Endothelial cell of umbilical vein (primary cell): ENCODE results near the gene SLC12A7. TPM values are rescaled to one million over a fixed set of nuclear protein-coding genes. Genes with fewer than 3 reads are reported as not detected.

ENCODE experiments used
- BruUV-seq: library from RNA; stranded (reverse); fragments of 400-500 nt; replicated peaks from 2 replicates; lab custom pipeline; 2021; lab: Mats Ljungman, UMichigan
- CTCF ChIA-PET: fragments of 300-600, 350-600 bp; sonication (Branson Sonifier 250); formaldehyde crosslinking; loops from one replicate; lab custom pipeline; 2021; ENCODE audit warnings: antibody characterized with exemption, inconsistent platforms; lab: Charles Lee
- POLR2A ChIA-PET: fragments of 300-600, 350-600 bp; sonication (Branson Sonifier 250); formaldehyde crosslinking; loops from one replicate; lab custom pipeline; 2021; ENCODE audit warnings: antibody characterized with exemption, inconsistent platforms; lab: Charles Lee
- DNase-seq: peaks from one replicate; pipeline ENCODE4 v3.0.0-alpha.2; 2011; ENCODE audit warnings: low read depth, low spot score
- FAIRE-seq: peaks from 2 replicates; lab custom pipeline; 2011; peaks lifted over from hg19 to GRCh38; lab: Jason Lieb, UNC
- H2AFZ ChIP-seq: 2 replicates; pipeline ENCODE4 v1.6.0; 2012; ENCODE audit warnings: low read depth, low read length, control low read depth, inconsistent platforms
- H3K27ac ChIP-seq: 2 replicates; pipeline ENCODE4 v1.5.1; 2011; ENCODE audit warnings: low read depth, mild to moderate bottlenecking, control low read depth, low read length, moderate library complexity; ENCODE audit not compliant: insufficient read depth
- H3K27me3 ChIP-seq, 2 experiments: 2 replicates each; pipeline versions ENCODE4 v1.6.0 to v1.6.1; 2011; ENCODE audit warnings: low read length in 2 of 2, mixed read lengths in 1 of 2; ENCODE audit not compliant: control insufficient read depth in 2 of 2, insufficient read depth in 2 of 2
- H3K36me3 ChIP-seq, 2 experiments: 2 replicates in 1 of 2; 3 replicates in 1 of 2; pipeline ENCODE4 v1.5.1; 2011; ENCODE audit warnings: low read length in 2 of 2, mild to moderate bottlenecking in 1 of 2, moderate library complexity in 1 of 2; ENCODE audit not compliant: control insufficient read depth in 2 of 2, insufficient read depth in 2 of 2; ENCODE audit errors: extremely low read depth in 1 of 2
- H3K4me1 ChIP-seq: 3 replicates; pipeline ENCODE4 v1.5.1; 2011; ENCODE audit warnings: mild to moderate bottlenecking, low read length; ENCODE audit not compliant: control insufficient read depth, insufficient read depth; ENCODE audit errors: extremely low read depth
- H3K4me2 ChIP-seq: 2 replicates; pipeline ENCODE4 v1.6.1; 2011; ENCODE audit warnings: low read length, control low read depth, mixed read lengths; ENCODE audit not compliant: insufficient read depth
- H3K4me3 ChIP-seq, 3 experiments: fragments of 200-600 bp in 1 of 3; sonication (generic), shearing (Covaris generic) in 1 of 3; replicated peaks in 1 of 3; 2 replicates each; pipeline ENCODE4 v1.5.1; 2011 to 2016; ENCODE audit warnings: control low read depth in 3 of 3, low read length in 3 of 3, mild to moderate bottlenecking in 2 of 3, inconsistent platforms in 1 of 3, low read depth in 1 of 3, moderate library complexity in 1 of 3; ENCODE audit not compliant: insufficient read depth in 1 of 3
- H3K79me2 ChIP-seq: 2 replicates; pipeline ENCODE4 v1.6.0; 2012; ENCODE audit warnings: low read length, inconsistent platforms; ENCODE audit not compliant: control insufficient read depth, insufficient read depth
- H3K9ac ChIP-seq: replicated peaks from 2 replicates; pipeline ENCODE3; 2011; ENCODE audit warnings: low read length, control low read depth; ENCODE audit not compliant: insufficient read depth; ENCODE audit errors: extremely low read depth
- H3K9me1 ChIP-seq: replicated peaks from 3 replicates; pipeline ENCODE4 v1.6.0; 2011; ENCODE audit warnings: mild to moderate bottlenecking, low read length; ENCODE audit not compliant: control insufficient read depth, insufficient read depth; ENCODE audit errors: extremely low read depth
- H3K9me3 ChIP-seq: replicated peaks from 2 replicates; pipeline ENCODE4 v1.5.1; 2012; ENCODE audit warnings: low read length, inconsistent platforms; ENCODE audit not compliant: control insufficient read depth, insufficient read depth
- H4K20me1 ChIP-seq: replicated peaks from 2 replicates; pipeline ENCODE3; 2011; ENCODE audit warnings: mild to moderate bottlenecking, low read length; ENCODE audit not compliant: control insufficient read depth, insufficient read depth; ENCODE audit errors: extremely low read depth
- EZH2 ChIP-seq: IDR thresholded peaks from 2 replicates; pipeline ENCODE4 v1.6.1; 2012; ENCODE audit warnings: borderline replicate concordance, low read depth, mild to moderate bottlenecking, moderate library complexity, low read length, inconsistent platforms; ENCODE audit not compliant: severe bottlenecking
- FOS ChIP-seq: IDR thresholded peaks from 2 replicates; pipeline ENCODE4 v1.6.1; 2011; ENCODE audit warnings: mild to moderate bottlenecking, low read length, moderate library complexity, borderline replicate concordance; ENCODE audit not compliant: insufficient read depth
- GATA2 ChIP-seq: IDR thresholded peaks from 2 replicates; pipeline ENCODE4 v1.7.0; 2011; ENCODE audit warnings: low read depth, mild to moderate bottlenecking, moderate library complexity, mixed read lengths, low read length; ENCODE audit not compliant: insufficient read length, insufficient read depth
- JUN ChIP-seq: IDR thresholded peaks from 2 replicates; pipeline ENCODE4 v1.6.1; 2011; ENCODE audit warnings: borderline replicate concordance, low read depth; ENCODE audit not compliant: insufficient read length, insufficient read depth
- MYC ChIP-seq: IDR thresholded peaks from one replicate; pipeline ENCODE4 v1.6.1; 2011; ENCODE audit warnings: mild to moderate bottlenecking, low read depth, low read length
- POLR2A ChIP-seq: IDR thresholded peaks from 2 replicates; pipeline ENCODE4 v1.6.1; 2012; ENCODE audit warnings: low read depth, mild to moderate bottlenecking, control low read depth, low read length
- POLR2AphosphoS5 ChIP-seq: IDR thresholded peaks from 2 replicates; pipeline ENCODE4 v1.6.1; 2012; ENCODE audit warnings: low read depth, mild to moderate bottlenecking, control low read depth, low read length, moderate library complexity; ENCODE audit not compliant: insufficient read depth
- dilution Hi-C: fragments of 300-500 bp; cut with MboI; formaldehyde crosslinking; loops from one replicate; pipeline ENCODE4 v1.15.0; 2019; ENCODE audit warnings: low sequenced_read_pairs; ENCODE audit not compliant: extremely low pct_ligation_motif_present
- intact Hi-C: fragments of 100-400 bp; cut with micrococcal nuclease; formaldehyde crosslinking; loops from one replicate; pipeline ENCODE4 v1.10.0; 2022
- polyA plus RNA-seq, 4 experiments: library from polyadenylated mRNA; depleted of rRNA in 3 of 4; stranded (reverse) in 3 of 4; unstranded in 1 of 4; fragments of >200 nt; gene quantifications; 2 replicates each; pipeline versions ENCODE4 v1.2.1 to v1.2.3, GENCODE V29; 2011 to 2012; ENCODE audit warnings: missing spikeins in 1 of 4
- total RNA-seq: library from RNA; stranded (reverse); gene quantifications from 2 replicates; pipeline ENCODE4 v1.2.3, GENCODE V29; 2021
- TF ChIP-seq, protein P1 (sequence below), 2 donors: IDR thresholded peaks; 1 replicate in 1 of 2; 2 replicates in 1 of 2; pipeline ENCODE4 v1.5.1; 2011; ENCODE audit warnings: low read length in 2 of 2, mild to moderate bottlenecking in 2 of 2, moderate library complexity in 2 of 2, control low read depth in 1 of 2, inconsistent platforms in 1 of 2, low read depth in 1 of 2; ENCODE audit not compliant: insufficient read depth in 1 of 2; ENCODE audit errors: extremely low read depth in 1 of 2
- TF ChIP-seq, protein P2 (sequence below): IDR thresholded peaks from 2 replicates; pipeline ENCODE4 v1.6.1; 2011; ENCODE audit not compliant: insufficient read depth, insufficient read length

The SLC12A7 gene
- total and polyA plus RNA-seq, 2 donors (not counting 3 experiments of a cell fraction or from before 2014, with no cell fraction given) = 16.4 to 38.8 TPM

DNA sequence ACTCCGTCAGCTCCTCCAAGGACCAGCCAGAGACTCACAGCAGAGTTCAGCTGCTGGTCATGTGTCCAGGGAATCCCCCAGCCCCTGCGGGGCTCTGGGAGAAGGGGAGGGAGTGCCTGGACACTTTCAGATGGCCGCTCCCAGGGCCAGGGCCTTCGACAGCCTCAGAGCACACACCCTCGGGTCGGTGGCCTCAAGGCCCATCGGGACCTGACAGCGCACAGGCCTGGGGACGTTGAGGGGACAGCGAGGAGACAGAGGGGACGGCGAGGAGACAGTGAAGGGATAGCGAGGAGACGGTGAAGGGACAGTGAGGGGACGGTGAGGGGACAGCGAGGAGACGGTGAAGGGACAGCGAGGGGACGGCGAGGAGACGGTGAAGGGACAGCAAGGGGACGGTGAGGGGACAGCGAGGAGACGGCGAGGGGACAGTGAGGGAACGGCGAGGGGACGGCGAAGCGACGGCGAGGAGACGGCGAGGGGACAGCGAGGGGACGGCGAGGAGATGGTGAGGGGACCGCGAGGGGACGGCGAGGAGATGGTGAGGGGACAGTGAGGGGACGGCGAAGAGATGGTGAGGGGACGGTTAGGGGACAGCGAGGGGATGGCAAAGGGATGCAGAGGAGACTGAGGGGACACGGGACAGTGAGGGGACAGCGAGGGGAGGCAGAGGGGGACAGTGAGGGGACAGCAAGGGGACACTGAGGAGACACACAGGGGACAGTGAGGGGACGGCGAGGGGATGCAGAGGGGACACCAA is 47.3 kb downstream of the SLC12A7 start:
- TF ChIP-seq EZH2 = no peak
- TF ChIP-seq GATA2 = no peak
- TF ChIP-seq FOS = no peak
- TF ChIP-seq POLR2A = no peak
- DNase-seq (no peak), FAIRE-seq (no peak)
- no peaks in the 10 kb centered on the region for H3K4me1 ChIP-seq
- H4K20me1 ChIP-seq = no peaks in the 10 kb centered on the region
- intact Hi-C loops = no loop called here
- BruUV-seq = no TSS peak
- POLR2A ChIA-PET = no interaction called here
- H3K4me2 ChIP-seq = no peak overlapping the region
- CTCF ChIA-PET = no interaction called here
- H3K36me3 ChIP-seq = peaks cover 0 to 33% of the 10 kb centered on the region in 2 experiments
- no peak overlapping the region for H2AFZ ChIP-seq
- no peak overlapping the region for H3K27ac ChIP-seq
- dilution Hi-C loops = no loop called here
- H3K79me2 ChIP-seq = no peaks in the 10 kb centered on the region
- H3K4me3 ChIP-seq = no peak overlapping the region
- H3K9ac ChIP-seq = no peak overlapping the region
- no peaks in the 10 kb centered on the region for H3K27me3 ChIP-seq
- no peaks in the 10 kb centered on the region for H3K9me1 ChIP-seq
- H3K9me3 ChIP-seq = no peaks in the 10 kb centered on the region

DNA sequence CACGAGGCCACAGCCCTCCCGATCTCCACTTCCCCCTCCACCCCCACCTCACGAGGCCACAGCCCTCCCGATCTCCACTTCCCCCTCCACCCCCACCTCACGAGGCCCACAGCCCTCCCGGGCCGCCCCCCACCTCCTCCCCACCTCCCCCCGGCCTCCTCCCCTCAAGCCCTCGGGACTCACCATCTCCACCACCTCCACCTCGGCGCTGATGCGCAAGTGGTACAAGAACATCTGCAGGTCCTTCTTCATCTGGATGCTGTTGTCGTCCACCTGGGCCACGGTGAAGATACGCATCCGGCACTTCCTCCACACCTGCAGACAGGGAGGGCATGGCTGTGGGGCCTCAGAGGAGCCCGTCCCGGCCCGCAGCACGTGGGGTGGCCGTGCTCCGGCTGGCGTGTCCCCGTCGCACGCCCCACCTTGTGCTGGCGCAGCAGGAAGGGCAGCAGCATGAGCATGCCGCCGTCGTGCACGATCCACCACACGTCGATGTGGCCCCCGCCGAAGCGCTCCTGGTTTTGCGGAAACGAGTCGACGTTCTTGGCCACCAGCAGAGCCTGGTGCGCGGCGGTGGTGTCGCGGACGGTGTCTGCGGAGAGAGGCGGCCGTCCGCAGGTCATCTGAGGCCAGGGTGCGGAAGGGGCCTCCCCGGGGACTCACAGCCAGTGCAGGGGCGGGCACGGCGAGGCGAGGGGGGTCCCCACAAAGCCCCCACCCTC is 48.0 kb downstream of the SLC12A7 start:
- TF ChIP-seq GATA2 (no peak), POLR2AphosphoS5 (no peak), MYC (no peak), JUN (no peak), POLR2A (no peak), FOS (no peak), EZH2 (no peak)
- TF ChIP-seq, protein P1, sequence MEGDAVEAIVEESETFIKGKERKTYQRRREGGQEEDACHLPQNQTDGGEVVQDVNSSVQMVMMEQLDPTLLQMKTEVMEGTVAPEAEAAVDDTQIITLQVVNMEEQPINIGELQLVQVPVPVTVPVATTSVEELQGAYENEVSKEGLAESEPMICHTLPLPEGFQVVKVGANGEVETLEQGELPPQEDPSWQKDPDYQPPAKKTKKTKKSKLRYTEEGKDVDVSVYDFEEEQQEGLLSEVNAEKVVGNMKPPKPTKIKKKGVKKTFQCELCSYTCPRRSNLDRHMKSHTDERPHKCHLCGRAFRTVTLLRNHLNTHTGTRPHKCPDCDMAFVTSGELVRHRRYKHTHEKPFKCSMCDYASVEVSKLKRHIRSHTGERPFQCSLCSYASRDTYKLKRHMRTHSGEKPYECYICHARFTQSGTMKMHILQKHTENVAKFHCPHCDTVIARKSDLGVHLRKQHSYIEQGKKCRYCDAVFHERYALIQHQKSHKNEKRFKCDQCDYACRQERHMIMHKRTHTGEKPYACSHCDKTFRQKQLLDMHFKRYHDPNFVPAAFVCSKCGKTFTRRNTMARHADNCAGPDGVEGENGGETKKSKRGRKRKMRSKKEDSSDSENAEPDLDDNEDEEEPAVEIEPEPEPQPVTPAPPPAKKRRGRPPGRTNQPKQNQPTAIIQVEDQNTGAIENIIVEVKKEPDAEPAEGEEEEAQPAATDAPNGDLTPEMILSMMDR (IDR thresholded peaks at IDR 0.05; ENCODE audit: extremely low read depth in 1 of 2, insufficient read depth in 1 of 2, low read depth in 1 of 2, low read length in 2 of 2) = no peak
- TF ChIP-seq, protein P2, sequence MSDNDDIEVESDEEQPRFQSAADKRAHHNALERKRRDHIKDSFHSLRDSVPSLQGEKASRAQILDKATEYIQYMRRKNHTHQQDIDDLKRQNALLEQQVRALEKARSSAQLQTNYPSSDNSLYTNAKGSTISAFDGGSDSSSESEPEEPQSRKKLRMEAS = no peak
- H3K4me1 ChIP-seq = no peaks in the 10 kb centered on the region
- H3K9ac ChIP-seq = no peak overlapping the region
- no peak overlapping the region for H3K4me3 ChIP-seq
- H3K9me1 ChIP-seq = no peaks in the 10 kb centered on the region
- FAIRE-seq = no peak
- intact Hi-C loops (no loop called here), dilution Hi-C loops (no loop called here)
- H4K20me1 ChIP-seq = no peaks in the 10 kb centered on the region
- H3K27me3 ChIP-seq = no peaks in the 10 kb centered on the region
- BruUV-seq = no TSS peak
- POLR2A ChIA-PET = no interaction called here
- H3K4me2 ChIP-seq = no peak overlapping the region
- no peak overlapping the region for H2AFZ ChIP-seq
- CTCF ChIA-PET = no interaction called here
- no peak overlapping the region for H3K27ac ChIP-seq
- no peak for DNase-seq
- H3K9me3 ChIP-seq = no peaks in the 10 kb centered on the region
- H3K36me3 ChIP-seq = peaks cover 0 to 27% of the 10 kb centered on the region in 2 experiments
- no peaks in the 10 kb centered on the region for H3K79me2 ChIP-seq
